LNCaP clone FGC (cell line): ENCODE results near the gene FBXO47.

Experiments
- DNase-seq: peaks from one replicate; pipeline ENCODE4 v3.0.0-alpha.2; 2011; ENCODE audit warnings: low read depth
- H3K4me3 ChIP-seq: 2 replicates; pipeline ENCODE4 v1.5.1; 2011; ENCODE audit warnings: mild to moderate bottlenecking, low read depth, low read length, control low read depth
- CTCF ChIP-seq: IDR thresholded peaks from 2 replicates; pipeline ENCODE4 v1.5.1; 2012; ENCODE audit warnings: mild to moderate bottlenecking; ENCODE audit not compliant: control insufficient read depth, insufficient read depth; ENCODE audit errors: extremely low read depth

The FBXO47 gene

GRCh38 chr17:38897176-38897575, 70.0 kb downstream of the FBXO47 start:
- DNase-seq = no peak
- no peak overlapping the region for H3K4me3 ChIP-seq
- no peak for TF ChIP-seq CTCF

- H3K4me3 ChIP-seq = no peak overlapping the region
- no peak for TF ChIP-seq CTCF
- DNase-seq = no peak
Observed at GRCh38 chr17:38896346-38896954, 70.8 kb downstream of the FBXO47 start.

- no peak overlapping the region for H3K4me3 ChIP-seq
- no peak for TF ChIP-seq CTCF
- no peak for DNase-seq
Observed at GRCh38 chr17:38894276-38894675, 72.9 kb downstream of the FBXO47 start.

GRCh38 chr17:38893607-38894006, 73.6 kb downstream of the FBXO47 start:
- no peak overlapping the region for H3K4me3 ChIP-seq
- no peak for TF ChIP-seq CTCF
- DNase-seq = no peak

- DNase-seq = no peak
- no peak overlapping the region for H3K4me3 ChIP-seq
- no peak for TF ChIP-seq CTCF
Observed at GRCh38 chr17:38893113-38893512, 74.1 kb downstream of the FBXO47 start.

- no peak overlapping the region for H3K4me3 ChIP-seq
- no peak for DNase-seq
- TF ChIP-seq CTCF = no peak
Observed at GRCh38 chr17:38892620-38893019, 74.6 kb downstream of the FBXO47 start.

GRCh38 chr17:38892083-38892482, 75.1 kb downstream of the FBXO47 start:
- no peak overlapping the region for H3K4me3 ChIP-seq
- TF ChIP-seq CTCF = no peak
- no peak for DNase-seq
